IMR-90 (cell line): ENCODE measurements around the gene GYS1. TPM values are rescaled to one million over a fixed set of nuclear protein-coding genes. Genes with fewer than 3 reads are reported as not detected.

Experiments used
- ATAC-seq: fragments of 200-7000 bp; cut with Tn5 transposase; 2 replicates; pipeline ENCODE4 v1.9.1; 2020; ENCODE audit warnings: low read depth, mild to moderate bottlenecking, moderate library complexity
- BruUV-seq: library from RNA; stranded (reverse); fragments of 400-500 nt; replicated peaks from 2 replicates; lab custom pipeline; 2021; lab: Mats Ljungman, UMichigan
- CTCF ChIA-PET: fragments of 300-600 bp; formaldehyde crosslinking; extraction: SDS; loops from one replicate; lab custom pipeline; 2021; ENCODE audit warnings: antibody characterized with exemption; lab: Yijun Ruan, JAX
- POLR2A ChIA-PET: fragments of 300-600 bp; sonication (Branson Sonifier 250); formaldehyde crosslinking; loops from one replicate; lab custom pipeline; 2022; ENCODE audit warnings: antibody characterized with exemption; ENCODE audit not compliant: unreplicated experiment; lab: Charles Lee
- DNase-seq: peaks from one replicate; pipeline ENCODE4 v3.0.0; 2013
- H2AFZ ChIP-seq: replicated peaks from 2 replicates; pipeline ENCODE3; 2013; ENCODE audit warnings: low read length, mild to moderate bottlenecking; ENCODE audit not compliant: poor library complexity
- H2AK5ac ChIP-seq: 2 replicates; pipeline ENCODE4 v1.6.1; 2013; ENCODE audit warnings: low read depth, low read length, inconsistent platforms
- H2AK9ac ChIP-seq: replicated peaks from 2 replicates; pipeline ENCODE3; 2013; ENCODE audit warnings: mild to moderate bottlenecking, low read depth, low read length, moderate library complexity; ENCODE audit not compliant: poor library complexity
- H2BK120ac ChIP-seq: 2 replicates; pipeline ENCODE4 v1.6.1; 2013; ENCODE audit warnings: low read depth, low read length, inconsistent platforms
- H2BK15ac ChIP-seq: 3 replicates; pipeline ENCODE4 v1.6.1; 2013; ENCODE audit warnings: low read depth, low read length, inconsistent platforms
- H2BK20ac ChIP-seq: 2 replicates; pipeline ENCODE4 v1.6.1; 2013; ENCODE audit warnings: low read depth, mild to moderate bottlenecking, inconsistent platforms, low read length, moderate library complexity
- H2BK5ac ChIP-seq: 2 replicates; pipeline ENCODE4 v1.6.1; 2013; ENCODE audit warnings: mild to moderate bottlenecking, low read depth, low read length, inconsistent platforms; ENCODE audit not compliant: poor library complexity, severe bottlenecking
- H3K14ac ChIP-seq: replicated peaks from 2 replicates; pipeline ENCODE4 v1.6.1; 2013; ENCODE audit warnings: low read depth, low read length, inconsistent platforms
- H3K18ac ChIP-seq: 2 replicates; pipeline ENCODE4 v1.6.1; 2013; ENCODE audit warnings: low read depth, low read length, control low read depth
- H3K23ac ChIP-seq: 2 replicates; pipeline ENCODE4 v1.6.1; 2013; ENCODE audit warnings: low read depth, low read length, inconsistent platforms
- H3K27ac ChIP-seq: 2 replicates; pipeline ENCODE4 v1.5.1; 2013; ENCODE audit warnings: mild to moderate bottlenecking, control low read depth, low read length; ENCODE audit not compliant: insufficient read depth
- H3K27me3 ChIP-seq: 2 replicates; pipeline ENCODE4 v1.6.1; 2013; ENCODE audit warnings: low read length; ENCODE audit not compliant: control insufficient read depth, insufficient read depth
- H3K36me3 ChIP-seq: 2 replicates; pipeline ENCODE4 v1.6.1; 2013; ENCODE audit warnings: low read length, mixed read lengths; ENCODE audit not compliant: control insufficient read depth, insufficient read depth
- H3K4ac ChIP-seq: 2 replicates; pipeline ENCODE4 v1.6.1; 2013; ENCODE audit warnings: low read depth, low read length, inconsistent platforms
- H3K4me1 ChIP-seq: 2 replicates; pipeline ENCODE4 v1.6.1; 2013; ENCODE audit warnings: low read length, mixed read lengths; ENCODE audit not compliant: control insufficient read depth, insufficient read depth
- H3K4me2 ChIP-seq: 2 replicates; pipeline ENCODE4 v1.6.1; 2013; ENCODE audit warnings: low read depth, mild to moderate bottlenecking, control low read depth, low read length, moderate library complexity
- H3K4me3 ChIP-seq: 2 replicates; pipeline ENCODE4 v1.5.1; 2013; ENCODE audit warnings: low read depth, mild to moderate bottlenecking, control low read depth, low read length, moderate library complexity; ENCODE audit not compliant: insufficient read depth
- H3K56ac ChIP-seq: 2 replicates; pipeline ENCODE4 v1.6.1; 2013; ENCODE audit warnings: low read length, inconsistent platforms; ENCODE audit not compliant: insufficient read depth; ENCODE audit errors: extremely low read depth
- H3K79me1 ChIP-seq, 2 experiments: 2 replicates each; pipeline ENCODE4 v1.6.1; 2013; ENCODE audit warnings: low read length in 2 of 2, inconsistent platforms in 1 of 2, low read depth in 1 of 2
- H3K9ac ChIP-seq: 2 replicates; pipeline ENCODE4 v1.6.1; 2013; ENCODE audit warnings: low read depth, low read length, control low read depth
- H3K9me1 ChIP-seq: 2 replicates; pipeline ENCODE4 v1.6.1; 2013; ENCODE audit warnings: low read length, inconsistent platforms; ENCODE audit not compliant: insufficient read depth
- H3K9me3 ChIP-seq: 2 replicates; pipeline ENCODE4 v1.6.1; 2013; ENCODE audit warnings: low read length; ENCODE audit not compliant: control insufficient read depth, insufficient read depth
- H4K20me1 ChIP-seq: 2 replicates; pipeline ENCODE4 v1.6.1; 2013; ENCODE audit warnings: low read length, inconsistent platforms; ENCODE audit not compliant: insufficient read depth
- H4K5ac ChIP-seq: 2 replicates; pipeline ENCODE4 v1.6.1; 2013; ENCODE audit warnings: mild to moderate bottlenecking, low read depth, low read length, control low read depth
- H4K8ac ChIP-seq, 2 experiments: 2 replicates each; pipeline ENCODE4 v1.6.1; 2013; ENCODE audit warnings: low read depth in 2 of 2, low read length in 2 of 2, control low read depth in 1 of 2, inconsistent platforms in 1 of 2
- H4K91ac ChIP-seq: 2 replicates; pipeline ENCODE4 v1.6.1; 2013; ENCODE audit warnings: low read depth, low read length, inconsistent platforms; ENCODE audit not compliant: insufficient read depth
- BHLHE40 ChIP-seq: fragments of 150-350 bp; IDR thresholded peaks from 2 replicates; pipeline ENCODE4 v1.6.1; 2016; ENCODE audit warnings: mild to moderate bottlenecking, low read depth, low read length
- FOS ChIP-seq: fragments of 150-350 bp; IDR thresholded peaks from 2 replicates; pipeline ENCODE4 v1.6.1; 2016; ENCODE audit warnings: low read depth, low read length
- RCOR1 ChIP-seq: IDR thresholded peaks from 2 replicates; pipeline ENCODE4 v1.6.1; 2012; ENCODE audit warnings: mild to moderate bottlenecking, low read length, improper control_type of control experiment; ENCODE audit not compliant: insufficient replicate concordance
- SMC3 ChIP-seq: fragments of 150-350 bp; IDR thresholded peaks from 2 replicates; pipeline ENCODE4 v1.6.1; 2016; ENCODE audit warnings: low read depth, mild to moderate bottlenecking, antibody characterized with exemption, low read length, moderate library complexity
- USF2 ChIP-seq: fragments of 150-350 bp; IDR thresholded peaks from 2 replicates; pipeline ENCODE4 v1.6.1; 2017; ENCODE audit warnings: mild to moderate bottlenecking, antibody characterized with exemption, low read length, low read depth
- WGBS, 2 experiments: methylation state at CpG; one replicate each; pipeline versions ENCODE4 v1.1.5 to v1.1.7; 2013; ENCODE audit warnings: missing lambda C conversion rate in 2 of 2; ENCODE audit not compliant: insufficient read length in 1 of 2; ENCODE audit errors: extremely low coverage in 2 of 2; 5-methylcytosine and 5-hydroxymethylcytosine counted together
- dilution Hi-C: fragments of 300-500 bp; cut with HindIII; formaldehyde crosslinking; loops from one replicate; pipeline ENCODE4 v1.14.3; 2018; ENCODE audit warnings: low sequenced_read_pairs; ENCODE audit not compliant: unreplicated experiment
- in situ Hi-C: fragments of 300-500 bp; cut with MboI; formaldehyde crosslinking; loops from 3 replicates; pipeline ENCODE4 v1.14.3; 2019; ENCODE audit warnings: low sequenced_read_pairs, inconsistent platforms, mixed read lengths
- intact Hi-C: fragments of 100-400 bp; cut with micrococcal nuclease; formaldehyde crosslinking; loops from 2 replicates; pipeline ENCODE4 v1.10.0; 2022
- polyA plus RNA-seq, 3 experiments: library from polyadenylated mRNA; depleted of rRNA; stranded (reverse); fragments of >200 nt; gene quantifications; 2 replicates each; pipeline ENCODE4 v1.2.3, GENCODE V29; 2012; ENCODE audit warnings: low replicate concordance in 1 of 3
- total RNA-seq: library from RNA; depleted of rRNA; stranded (reverse); fragments of >200 nt; gene quantifications from 2 replicates; pipeline ENCODE4 v1.2.3, GENCODE V29; 2012

GYS1 gene
- total and polyA plus RNA-seq, 2 of the 4 experiments (the other 2 are of a cell fraction), result 38.7 to 72.2 TPM

- Histone ChIP-seq H2BK15ac (no peak overlapping the region), H3K27me3 (no peaks in the 10 kb centered on the region), H2BK5ac (no peak overlapping the region), H3K4me3 (no peak overlapping the region), H3K23ac (no peak overlapping the region), H2AK9ac (no peak overlapping the region), H3K27ac (no peak overlapping the region), H3K56ac (no peak overlapping the region), H3K79me1 (peaks cover 0 to 3% of the 10 kb centered on the region in 2 experiments; a peak in 1 of 4 replicates), H3K4me2 (no peak overlapping the region), H2BK20ac (no peak overlapping the region), H3K18ac (no peak overlapping the region), H4K5ac (no peak overlapping the region), H4K20me1 (no peaks in the 10 kb centered on the region; the same call in 1 of the 2 replicates), H2AFZ (no peak overlapping the region), H3K36me3 (peaks cover 49% of the 10 kb centered on the region), H3K4me1 (peaks cover 5% of the 10 kb centered on the region; the same call in 1 of the 2 replicates), H4K91ac (no peak overlapping the region), H3K9me3 (no peaks in the 10 kb centered on the region), H4K8ac (no peak overlapping the region), H3K9ac (no peak overlapping the region), H3K9me1 (0 out of 2 replicates have a peak, but pooled peaks cover 3% of the 10 kb centered on the region), H2AK5ac (no peak overlapping the region), H3K14ac (no peak overlapping the region), H3K4ac (no peak overlapping the region), H2BK120ac (no peak overlapping the region)
- 96% methylated on average over 7 of the region's 18 CpGs; no CpG with 5 or more reads in 1 of the 2 experiments for WGBS, 2 experiments
- in situ Hi-C loops, result no loop called here
- ChIA-PET POLR2A (no interaction called here), CTCF (no interaction called here)
- DNase-seq (no peak), ATAC-seq (no peak)
- intact Hi-C loops, result no loop called here
- BruUV-seq, result no TSS peak
- TF ChIP-seq FOS (no peak), USF2 (no peak), BHLHE40 (no peak), RCOR1 (no peak), SMC3 (no peak)
- dilution Hi-C loops, result no loop called here
Measured at GRCh38 chr19:49014870-49015255, 21.8 kb upstream of the GYS1 start.
